Measurements from ENCODE around the gene TLE2. TPM values are rescaled to one million over a fixed set of nuclear protein-coding genes. Genes with fewer than 3 reads are reported as not detected.
A peak's percentile ranks its signal among the peaks of the same experiment; 100 is the strongest.
"Not testable (repeated sequence)": the region's sequence is repeated elsewhere in the genome, so short reads cannot be mapped to it uniquely, and the experiment has no call there.

The TLE2 gene
- total RNA-seq, 1 experiment from 2014 or later: 3.1 TPM

GRCh38 chr19:3038214-3038613 lies 9.1 kb upstream of the TLE2 start:
- no peak overlapping the region for H2BK20ac ChIP-seq (ENCODE audit: low read depth, low read length, poor library complexity, severe bottlenecking)
- peaks cover 5% of the 10 kb centered on the region; the same call in 1 of the 2 replicates for H3K4me1 ChIP-seq (ENCODE audit: insufficient read depth, low read length)
- no CpG with 5 or more reads among the region's 5 CpGs for whole genome bisulfite sequencing (ENCODE audit: extremely low coverage, insufficient read length, low lambda C conversion rate)
- no peak overlapping the region for H3T11ph ChIP-seq (ENCODE audit: low read length)
- no peak overlapping the region for H3K14ac ChIP-seq (ENCODE audit: insufficient read depth, low read length)
- no peak overlapping the region for H2AFZ ChIP-seq (ENCODE audit: low read length)
- no peaks in the 10 kb centered on the region for H4K20me1 ChIP-seq (ENCODE audit: control insufficient read depth, insufficient read depth, insufficient read length)
- Mint-ChIP-seq H3K27ac (no peak overlapping the region), H3K4me1 (peaks cover 27 to 50% of the 10 kb centered on the region in 2 experiments), H3K36me3 (ENCODE audit: insufficient read depth in 1 of 3, low read depth in 3 of 3) (no peaks in the 10 kb centered on the region), H3K4me3 (peak overlapping the region in 1 of 2 experiments; percentile 48; a peak in 1 of 5 replicates), H3K9me3 (peaks cover 0 to 7% of the 10 kb centered on the region in 2 experiments; a peak in 2 of 5 replicates), H3K27me3 (ENCODE audit: low read depth) (peaks cover 77% of the 10 kb centered on the region)
- no peak overlapping the region for H3K27ac ChIP-seq (ENCODE audit: insufficient read length, low read depth, low read length)
- peaks cover 14% of the 10 kb centered on the region for H3K23me2 ChIP-seq (ENCODE audit: insufficient read length, low read depth, low read length, poor library complexity, severe bottlenecking)
- H4K8ac ChIP-seq (replicated peaks; ENCODE audit: insufficient read length, low read depth, low read length): no peak overlapping the region
- no peak overlapping the region for H4K91ac ChIP-seq (ENCODE audit: insufficient read length, low read depth, low read length)
- no peak for TF ChIP-seq CTCF (conservative IDR thresholded peaks at IDR 0.05)
- no peaks in the 10 kb centered on the region for H3K9me3 ChIP-seq (ENCODE audit: control insufficient read depth, low read depth, low read length)
- no peak overlapping the region for H3K56ac ChIP-seq (ENCODE audit: insufficient read length, low read depth, low read length)
- H3K4me2 ChIP-seq (ENCODE audit: insufficient read depth, insufficient read length, low read length): no peak overlapping the region
- no peak overlapping the region for H2BK15ac ChIP-seq (ENCODE audit: low read depth, low read length)
- H2BK5ac ChIP-seq (ENCODE audit: insufficient read length, low read length): no peak overlapping the region
- no peak overlapping the region for H4K5ac ChIP-seq (ENCODE audit: insufficient read length, low read depth, low read length)
- H2BK12ac ChIP-seq (ENCODE audit: insufficient read length, low read depth, low read length): no peak overlapping the region
- H3K79me1 ChIP-seq (ENCODE audit: insufficient read depth, low read depth, low read length, poor library complexity, severe bottlenecking): no peaks in the 10 kb centered on the region
- no peak overlapping the region for H3K23ac ChIP-seq (ENCODE audit: insufficient read length, low read depth, low read length)
- H3K27me3 ChIP-seq (ENCODE audit: insufficient read depth, low read length): no peaks in the 10 kb centered on the region
- no peak overlapping the region for H2AK5ac ChIP-seq (ENCODE audit: insufficient read length, low read length)
- no peaks in the 10 kb centered on the region for H3K79me2 ChIP-seq (ENCODE audit: insufficient read depth, low read length)
- no peak overlapping the region for H3K18ac ChIP-seq (ENCODE audit: insufficient read length, low read depth, low read length)
- H2BK120ac ChIP-seq (ENCODE audit: low read depth, low read length, poor library complexity, severe bottlenecking): no peak overlapping the region
- no peak overlapping the region for H3K4ac ChIP-seq (ENCODE audit: low read depth, low read length)
- no peak for DNase-seq
- H3K9ac ChIP-seq (ENCODE audit: extremely low read depth, insufficient read length, low read length): no peak overlapping the region

GRCh38 chr19:3036977-3037544 lies 8.0 kb upstream of the TLE2 start:
- not testable (repeated sequence) for DNase-seq; H3K4ac ChIP-seq (ENCODE audit: low read depth, low read length); H3K27me3 ChIP-seq (ENCODE audit: insufficient read depth, low read length); H3K18ac ChIP-seq (ENCODE audit: insufficient read length, low read depth, low read length); H3T11ph ChIP-seq (ENCODE audit: low read length); H3K9ac ChIP-seq (ENCODE audit: extremely low read depth, insufficient read length, low read length); H3K36me3 Mint-ChIP-seq (ENCODE audit: insufficient read depth in 1 of 3, low read depth in 3 of 3); H3K79me1 ChIP-seq (ENCODE audit: insufficient read depth, low read depth, low read length, poor library complexity, severe bottlenecking); H2AK5ac ChIP-seq (ENCODE audit: insufficient read length, low read length); H4K8ac ChIP-seq (replicated peaks; ENCODE audit: insufficient read length, low read depth, low read length); H4K5ac ChIP-seq (ENCODE audit: insufficient read length, low read depth, low read length); H3K27ac ChIP-seq (ENCODE audit: insufficient read length, low read depth, low read length); H2BK15ac ChIP-seq (ENCODE audit: low read depth, low read length); H3K9me3 Mint-ChIP-seq; H3K9me3 ChIP-seq (ENCODE audit: control insufficient read depth, low read depth, low read length); H3K79me2 ChIP-seq (ENCODE audit: insufficient read depth, low read length); H2BK20ac ChIP-seq (ENCODE audit: low read depth, low read length, poor library complexity, severe bottlenecking); H2BK120ac ChIP-seq (ENCODE audit: low read depth, low read length, poor library complexity, severe bottlenecking); H3K4me1 ChIP-seq (ENCODE audit: insufficient read depth, low read length); H3K56ac ChIP-seq (ENCODE audit: insufficient read length, low read depth, low read length); H3K23ac ChIP-seq (ENCODE audit: insufficient read length, low read depth, low read length); H2BK12ac ChIP-seq (ENCODE audit: insufficient read length, low read depth, low read length); H4K20me1 ChIP-seq (ENCODE audit: control insufficient read depth, insufficient read depth, insufficient read length); H2BK5ac ChIP-seq (ENCODE audit: insufficient read length, low read length); H3K14ac ChIP-seq (ENCODE audit: insufficient read depth, low read length); H4K91ac ChIP-seq (ENCODE audit: insufficient read length, low read depth, low read length); H2AFZ ChIP-seq (ENCODE audit: low read length)
- Histone ChIP-seq H3K4me2 (ENCODE audit: insufficient read depth, insufficient read length, low read length) (peak overlapping the region; percentile 86), H3K23me2 (ENCODE audit: insufficient read length, low read depth, low read length, poor library complexity, severe bottlenecking) (peaks cover 11% of the 10 kb centered on the region)
- H3K4me1 Mint-ChIP-seq: peaks cover 23 to 45% of the 10 kb centered on the region in 2 experiments
- no CpG with 5 or more reads among the region's 14 CpGs for WGBS (ENCODE audit: extremely low coverage, insufficient read length, low lambda C conversion rate)
- H3K27ac Mint-ChIP-seq: peak overlapping the region in 2 of 3 experiments; percentile 91 to 94; a peak in 3 of 7 replicates
- peaks cover 81% of the 10 kb centered on the region for H3K27me3 Mint-ChIP-seq (ENCODE audit: low read depth)
- H3K4me3 Mint-ChIP-seq: peak overlapping the region; percentile 73 to 89; a peak in 4 of 5 replicates

Measured in H9 (cell line).